Breast epithelium (tissue), 4 donors: ENCODE results near the gene WDPCP. TPM values are rescaled to one million over a fixed set of nuclear protein-coding genes. Genes with fewer than 3 reads are reported as not detected.
"Not testable (repeated sequence)": the region's sequence is repeated elsewhere in the genome, so short reads cannot be mapped to it uniquely, and the experiment has no call there.

Experiments
- DNase-seq, 2 donors: peaks; one replicate each; pipeline ENCODE4 v3.0.0-alpha.2; 2019; ENCODE audit warnings: low spot score in 2 of 2
- H3K27ac ChIP-seq, 2 donors: fragments of 200-600 bp; sonication (generic) in 1 of 2; one replicate each; pipeline ENCODE4 v1.5.1; 2016 to 2019; ENCODE audit warnings: mild to moderate bottlenecking in 1 of 2
- H3K27me3 ChIP-seq, 2 donors: fragments of 200-600 bp; sonication (generic) in 1 of 2; one replicate each; pipeline versions ENCODE4 v1.5.1 to v1.6.0; 2017 to 2019; ENCODE audit warnings: control low read depth in 1 of 2, mild to moderate bottlenecking in 1 of 2
- H3K36me3 ChIP-seq: fragments of 200-600 bp; one replicate; pipeline ENCODE4 v1.5.1; 2019
- H3K4me1 ChIP-seq, 2 donors: fragments of 200-600 bp; sonication (generic); one replicate each; pipeline ENCODE4 v1.5.1; 2016 to 2019; ENCODE audit warnings: control low read depth in 1 of 2
- H3K4me3 ChIP-seq, 3 donors: fragments of 200-600 bp; sonication (generic); 1 replicate in 2 of 3; 2 replicates in 1 of 3; pipeline ENCODE4 v1.5.1; 2016 to 2019; ENCODE audit warnings: mild to moderate bottlenecking in 3 of 3, moderate library complexity in 2 of 3
- H3K9me3 ChIP-seq, 2 donors: fragments of 200-600 bp; sonication (generic) in 1 of 2; one replicate each; pipeline ENCODE4 v1.5.1; 2016 to 2019; ENCODE audit warnings: control low read depth in 1 of 2
- POLR2A ChIP-seq: fragments of 450-650 bp; IDR thresholded peaks from one replicate; pipeline ENCODE4 v1.6.1; 2016; ENCODE audit warnings: antibody characterized with exemption, mild to moderate bottlenecking, moderate library complexity
- POLR2AphosphoS5 ChIP-seq, 3 donors: sonication (generic); formaldehyde crosslinking; IDR thresholded peaks; one replicate each; pipeline ENCODE4 v1.6.1; 2017; ENCODE audit warnings: antibody characterized with exemption in 3 of 3
- intact Hi-C: fragments of 100-400 bp; cut with DNase I; formaldehyde crosslinking; loops from one replicate; pipeline ENCODE4 v1.15.1; 2023; ENCODE audit warnings: low total_unique reads
- total RNA-seq, 3 donors: library from RNA; depleted of rRNA; stranded (reverse); fragments of >200 nt; gene quantifications; one replicate each; pipeline ENCODE4 v1.1.0, GENCODE V29; 2016
- TF ChIP-seq, protein P1 (sequence below), 3 donors: fragments of 450-650 bp; IDR thresholded peaks; one replicate each; pipeline ENCODE4 v1.5.1; 2016 to 2017; ENCODE audit warnings: antibody characterized with exemption in 3 of 3, mild to moderate bottlenecking in 3 of 3, moderate library complexity in 3 of 3

Gene WDPCP
- total RNA-seq, 3 donors from 2014 or later, result 25.2 to 37.4 (median 29.4) TPM

DNA sequence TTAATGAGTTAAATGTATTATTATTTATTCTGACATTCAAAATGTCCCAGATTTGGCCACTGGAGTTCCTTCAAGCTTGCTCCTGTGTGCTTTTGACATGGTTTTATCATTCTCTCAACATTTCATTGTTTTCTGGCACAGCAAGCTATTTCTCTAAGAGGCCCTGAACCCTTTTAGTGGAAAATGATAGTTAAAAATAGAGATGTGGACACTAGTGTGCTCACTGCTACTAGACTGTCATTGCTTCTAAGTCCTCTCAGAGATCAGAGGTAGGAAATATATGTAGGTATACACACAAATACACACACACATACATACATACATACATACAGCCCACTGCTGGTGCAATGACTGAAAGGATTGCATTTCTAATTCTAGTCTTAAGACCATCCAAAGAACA lies 25.5 kb downstream of the WDPCP start:
- intact Hi-C loops, result no loop called here
- DNase-seq, result no peak
- peaks cover 7 to 12% of the 10 kb centered on the region in 2 donors for H3K9me3 ChIP-seq
- TF ChIP-seq POLR2AphosphoS5 (IDR thresholded peaks at IDR 0.05) (no peak), POLR2A (no peak)
- TF ChIP-seq, protein P1, sequence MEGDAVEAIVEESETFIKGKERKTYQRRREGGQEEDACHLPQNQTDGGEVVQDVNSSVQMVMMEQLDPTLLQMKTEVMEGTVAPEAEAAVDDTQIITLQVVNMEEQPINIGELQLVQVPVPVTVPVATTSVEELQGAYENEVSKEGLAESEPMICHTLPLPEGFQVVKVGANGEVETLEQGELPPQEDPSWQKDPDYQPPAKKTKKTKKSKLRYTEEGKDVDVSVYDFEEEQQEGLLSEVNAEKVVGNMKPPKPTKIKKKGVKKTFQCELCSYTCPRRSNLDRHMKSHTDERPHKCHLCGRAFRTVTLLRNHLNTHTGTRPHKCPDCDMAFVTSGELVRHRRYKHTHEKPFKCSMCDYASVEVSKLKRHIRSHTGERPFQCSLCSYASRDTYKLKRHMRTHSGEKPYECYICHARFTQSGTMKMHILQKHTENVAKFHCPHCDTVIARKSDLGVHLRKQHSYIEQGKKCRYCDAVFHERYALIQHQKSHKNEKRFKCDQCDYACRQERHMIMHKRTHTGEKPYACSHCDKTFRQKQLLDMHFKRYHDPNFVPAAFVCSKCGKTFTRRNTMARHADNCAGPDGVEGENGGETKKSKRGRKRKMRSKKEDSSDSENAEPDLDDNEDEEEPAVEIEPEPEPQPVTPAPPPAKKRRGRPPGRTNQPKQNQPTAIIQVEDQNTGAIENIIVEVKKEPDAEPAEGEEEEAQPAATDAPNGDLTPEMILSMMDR (IDR thresholded peaks at IDR 0.05), result no peak
- no peaks in the 10 kb centered on the region for H3K36me3 ChIP-seq
- H3K4me1 ChIP-seq, result no peaks in the 10 kb centered on the region
- no peaks in the 10 kb centered on the region for H3K27me3 ChIP-seq
- H3K4me3 ChIP-seq, result no peak overlapping the region
- H3K27ac ChIP-seq, result no peak overlapping the region

DNA sequence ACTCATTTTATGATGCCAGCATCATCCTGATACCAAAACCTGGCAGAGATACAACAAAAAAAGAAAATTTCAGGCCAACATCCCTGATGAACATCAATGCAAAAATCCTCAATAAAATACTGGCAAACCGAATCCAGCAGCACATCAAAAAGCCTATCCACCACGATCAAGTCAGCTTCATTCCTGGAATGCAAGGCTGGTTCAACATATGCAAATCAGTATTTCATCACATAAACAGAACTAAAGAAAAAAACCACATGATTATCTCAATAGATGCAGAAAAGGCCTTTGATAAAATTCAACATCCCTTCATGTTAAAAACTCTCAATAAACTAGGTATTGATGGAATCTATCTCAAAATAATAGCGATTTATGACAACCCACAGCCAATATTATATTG lies 29.4 kb downstream of the WDPCP start:
- intact Hi-C loops, result not testable (repeated sequence)
- peaks cover 15 to 25% of the 10 kb centered on the region in 2 donors for H3K9me3 ChIP-seq

DNA sequence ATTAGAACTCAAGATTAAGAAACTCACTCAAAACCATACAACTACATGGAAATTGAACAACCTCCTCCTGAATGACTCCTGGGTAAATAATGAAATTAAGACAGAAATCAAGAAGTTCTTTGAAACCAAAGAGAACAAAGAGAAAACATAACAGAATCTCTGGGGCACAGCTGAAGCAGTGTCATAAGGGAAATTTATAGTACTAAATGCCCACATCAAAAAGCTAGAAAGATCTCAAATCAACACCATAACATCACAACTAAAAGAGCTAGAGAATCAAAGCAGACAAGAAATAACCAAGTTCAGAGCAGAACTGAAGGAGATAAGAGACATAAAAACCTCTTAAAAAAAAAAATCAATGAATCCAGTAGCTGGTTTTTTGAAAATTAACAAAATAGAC lies 30.5 kb downstream of the WDPCP start:
- H3K36me3 ChIP-seq, H3K27me3 ChIP-seq, H3K4me3 ChIP-seq, intact Hi-C loops, DNase-seq, H3K27ac ChIP-seq, H3K4me1 ChIP-seq: not testable (repeated sequence)
- peaks cover 15 to 25% of the 10 kb centered on the region in 2 donors for H3K9me3 ChIP-seq

More for the DNA sequence above, 29.4 kb downstream of the WDPCP start:
- not testable (repeated sequence) for DNase-seq, H3K4me1 ChIP-seq, H3K4me3 ChIP-seq, H3K27ac ChIP-seq, H3K36me3 ChIP-seq, H3K27me3 ChIP-seq

DNA sequence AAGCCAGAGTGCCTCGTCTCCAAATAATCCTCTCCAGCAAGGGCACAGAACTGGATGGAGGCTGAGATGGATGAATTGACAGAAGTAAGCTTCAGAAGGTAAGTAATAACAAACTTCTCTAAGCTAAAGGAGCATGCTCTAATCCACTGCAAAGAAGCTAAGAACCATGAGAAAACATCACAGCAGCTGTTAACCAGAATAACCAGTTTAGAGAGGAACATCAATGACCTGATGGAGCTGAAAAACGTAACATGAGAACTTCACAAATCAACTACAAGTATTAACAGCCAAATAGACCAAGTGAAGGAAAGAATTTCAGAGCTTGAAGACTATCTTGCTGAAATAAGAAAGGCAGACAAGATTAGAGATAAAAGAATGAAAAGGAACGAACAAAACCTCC lies 32.3 kb downstream of the WDPCP start:
- no peak for DNase-seq
- Histone ChIP-seq H3K27ac (no peak overlapping the region), H3K27me3 (no peaks in the 10 kb centered on the region), H3K4me1 (no peaks in the 10 kb centered on the region), H3K4me3 (no peak overlapping the region), H3K9me3 (peaks cover 5 to 18% of the 10 kb centered on the region in 2 donors), H3K36me3 (no peaks in the 10 kb centered on the region)
- TF ChIP-seq POLR2AphosphoS5 (IDR thresholded peaks at IDR 0.05) (no peak), POLR2A (no peak)
- TF ChIP-seq, protein P1 (IDR thresholded peaks at IDR 0.05), result no peak
- intact Hi-C loops, result no loop called here

DNA sequence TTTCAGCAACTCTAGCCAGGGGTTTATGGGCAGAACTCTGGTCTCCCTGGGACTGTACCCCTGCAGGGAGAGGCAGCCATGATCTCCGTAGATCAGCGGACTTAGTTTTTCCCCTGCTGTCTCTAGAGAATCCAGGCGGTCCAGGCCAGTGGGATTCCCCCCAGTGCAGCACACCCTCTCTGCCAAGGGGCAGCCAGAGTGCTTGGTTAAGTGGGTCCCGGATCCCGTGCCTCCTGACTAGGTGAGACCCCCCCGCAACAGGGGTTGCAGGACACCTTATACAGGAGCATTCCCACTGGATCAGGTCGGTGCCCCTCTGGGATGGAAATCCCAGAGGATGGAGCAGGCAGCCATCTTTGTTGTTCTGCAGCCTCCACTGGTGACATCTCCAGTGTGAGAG lies 33.0 kb downstream of the WDPCP start:
- no peaks in the 10 kb centered on the region for H3K4me1 ChIP-seq
- no peak for TF ChIP-seq POLR2AphosphoS5 (IDR thresholded peaks at IDR 0.05)
- TF ChIP-seq, protein P1 (IDR thresholded peaks at IDR 0.05), result no peak
- TF ChIP-seq POLR2A, result no peak
- peaks cover 3 to 18% of the 10 kb centered on the region in 2 donors for H3K9me3 ChIP-seq
- no peak overlapping the region for H3K4me3 ChIP-seq
- no peaks in the 10 kb centered on the region for H3K36me3 ChIP-seq
- intact Hi-C loops, result no loop called here
- H3K27ac ChIP-seq, result no peak overlapping the region
- no peaks in the 10 kb centered on the region for H3K27me3 ChIP-seq
- no peak for DNase-seq

DNA sequence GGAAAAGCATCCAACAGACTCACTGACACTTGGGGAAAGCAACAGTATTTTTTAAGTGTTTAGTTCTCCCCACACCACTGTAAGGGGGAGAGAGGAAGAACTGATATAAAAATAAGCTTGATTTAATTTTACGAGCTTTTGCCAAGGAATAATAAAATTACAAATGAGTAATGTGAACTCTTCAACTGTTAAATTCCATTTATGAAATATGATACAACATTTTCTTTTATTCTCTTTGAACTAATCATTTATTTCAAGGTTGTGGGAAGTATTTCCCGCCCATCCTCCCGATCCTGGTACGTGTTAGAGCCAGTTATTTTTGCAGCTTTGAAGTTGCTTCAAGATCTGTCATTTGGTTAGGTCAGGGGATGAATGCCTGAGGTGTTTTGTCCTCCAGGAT lies 35.2 kb downstream of the WDPCP start:
- DNase-seq, result no peak
- intact Hi-C loops, result no loop called here
- H3K4me3 ChIP-seq, result no peak overlapping the region

More for the DNA sequence above, 35.2 kb downstream of the WDPCP start:
- H3K27ac ChIP-seq, result no peak overlapping the region
- TF ChIP-seq, protein P1 (IDR thresholded peaks at IDR 0.05), result no peak
- no peak for TF ChIP-seq POLR2AphosphoS5 (IDR thresholded peaks at IDR 0.05)
- no peak for TF ChIP-seq POLR2A
- H3K9me3 ChIP-seq, result peaks cover 3 to 18% of the 10 kb centered on the region in 2 donors
- no peaks in the 10 kb centered on the region for H3K4me1 ChIP-seq
- no peaks in the 10 kb centered on the region for H3K36me3 ChIP-seq
- no peaks in the 10 kb centered on the region for H3K27me3 ChIP-seq
